ES-I3 (cell line): ENCODE measurements around the gene MEX3D.

Experiments used
- H3K36me3 ChIP-seq: 2 replicates; pipeline ENCODE4 v1.6.1; 2013; ENCODE audit warnings: mild to moderate bottlenecking, low read length, control low read depth, moderate library complexity; ENCODE audit not compliant: insufficient read depth
- H3K4me1 ChIP-seq: 2 replicates; pipeline ENCODE4 v1.6.1; 2013; ENCODE audit warnings: mild to moderate bottlenecking, control low read depth, low read length; ENCODE audit not compliant: insufficient read depth
- H3K9ac ChIP-seq: 2 replicates; pipeline ENCODE4 v1.6.1; 2013; ENCODE audit warnings: low read depth, mild to moderate bottlenecking, low read length, moderate library complexity
- H3K9me3 ChIP-seq: 2 replicates; pipeline ENCODE4 v1.6.1; 2013; ENCODE audit warnings: mild to moderate bottlenecking, low read length, moderate library complexity; ENCODE audit not compliant: control insufficient read depth, insufficient read depth

The MEX3D gene

GRCh38 chr19:1570836-1571235, 2.7 kb upstream of the MEX3D start:
- Histone ChIP-seq H3K4me1 (no peaks in the 10 kb centered on the region), H3K9ac (no peak overlapping the region), H3K36me3 (no peaks in the 10 kb centered on the region), H3K9me3 (no peaks in the 10 kb centered on the region)

DNA sequence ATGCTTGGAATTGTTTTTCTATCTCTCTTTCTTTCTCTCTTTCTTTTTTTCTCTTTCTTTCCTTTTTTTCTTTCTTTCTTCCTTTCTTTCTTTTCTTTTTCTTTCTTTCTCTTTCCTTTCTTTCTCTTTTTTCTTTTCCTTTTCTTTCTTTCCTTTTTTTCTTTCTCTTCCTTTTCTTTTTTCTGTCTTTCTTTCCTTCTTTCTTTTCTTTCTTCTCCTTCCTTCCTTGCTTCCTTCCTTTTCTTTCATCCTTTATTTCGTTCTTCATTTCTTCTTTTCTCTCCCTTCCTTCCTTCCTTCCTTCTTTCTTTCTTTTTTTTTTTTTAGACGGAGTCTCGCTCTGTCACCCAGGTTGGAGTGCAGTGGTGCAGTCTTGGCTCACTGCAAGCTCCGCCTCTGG, 1.9 kb upstream of the MEX3D start:
- Histone ChIP-seq H3K9me3 (no peaks in the 10 kb centered on the region), H3K9ac (no peak overlapping the region), H3K36me3 (no peaks in the 10 kb centered on the region), H3K4me1 (no peaks in the 10 kb centered on the region)

DNA sequence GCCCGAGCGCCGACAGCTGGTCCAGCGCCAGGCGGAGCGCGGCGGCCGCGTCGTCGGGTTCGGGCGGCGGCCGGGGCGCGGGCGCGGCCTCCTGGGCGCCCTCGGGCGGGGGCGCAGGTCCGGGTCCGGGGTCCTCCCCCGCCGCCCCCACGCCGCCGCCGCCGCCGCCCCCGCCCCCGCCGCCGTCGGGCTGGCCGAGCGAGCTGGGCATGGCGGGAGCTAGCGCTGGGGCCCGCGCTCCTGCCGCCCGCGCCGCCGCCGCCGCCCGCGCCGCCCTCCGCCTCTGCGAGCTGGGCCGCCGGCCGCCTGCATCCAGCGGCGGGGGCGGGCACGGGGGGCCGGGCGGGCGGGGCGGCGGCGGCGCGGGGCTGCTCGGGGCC, 287 bp downstream of the MEX3D start:
- no peaks in the 10 kb centered on the region for H3K36me3 ChIP-seq
- H3K9ac ChIP-seq = no peak overlapping the region; the same call in 1 of the 2 replicates
- no peaks in the 10 kb centered on the region for H3K4me1 ChIP-seq
- no peaks in the 10 kb centered on the region for H3K9me3 ChIP-seq

GRCh38 chr19:1567116-1567847, 843 bp downstream of the MEX3D start:
- Histone ChIP-seq H3K9me3 (no peaks in the 10 kb centered on the region), H3K4me1 (no peaks in the 10 kb centered on the region), H3K36me3 (no peaks in the 10 kb centered on the region), H3K9ac (peak overlapping the region; percentile 98)

DNA sequence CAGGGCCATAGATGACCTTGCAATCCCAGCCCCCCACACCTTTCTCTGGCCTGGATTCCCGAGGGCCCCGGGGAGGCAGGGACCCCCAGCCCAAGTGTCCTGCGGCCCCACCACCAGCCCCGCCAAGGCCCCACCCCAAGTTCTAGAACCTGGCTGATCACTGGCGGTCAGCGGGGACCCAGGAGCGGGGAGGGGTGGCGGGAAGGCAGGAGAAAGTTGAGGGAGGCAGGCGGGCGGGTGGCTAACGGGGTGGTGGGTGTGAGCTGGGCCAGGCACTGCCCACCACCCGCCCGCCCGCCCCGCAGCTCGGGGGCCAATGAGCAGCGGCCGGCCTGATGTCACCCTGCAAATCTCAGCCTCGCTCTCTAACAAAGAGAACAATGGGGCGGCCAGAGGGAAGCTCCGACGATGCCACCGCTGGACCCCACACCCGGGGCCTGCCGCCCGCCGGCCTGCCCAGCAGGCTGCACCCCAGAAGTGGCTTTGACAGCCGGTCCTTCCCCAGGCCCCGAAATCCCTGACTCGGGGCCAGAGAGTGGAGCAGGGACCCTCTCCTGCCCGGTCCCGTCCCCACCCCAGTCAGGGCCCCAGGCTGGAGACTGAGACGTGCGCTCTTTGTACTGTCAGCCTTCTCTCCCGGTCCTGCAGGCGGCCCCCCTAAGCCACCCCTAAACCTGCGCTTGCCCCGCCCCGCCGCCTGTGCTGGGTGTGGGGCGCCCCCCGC, 1.6 kb downstream of the MEX3D start:
- Histone ChIP-seq H3K4me1 (no peaks in the 10 kb centered on the region), H3K9ac (peak overlapping the region; percentile 98), H3K9me3 (no peaks in the 10 kb centered on the region), H3K36me3 (no peaks in the 10 kb centered on the region)

DNA sequence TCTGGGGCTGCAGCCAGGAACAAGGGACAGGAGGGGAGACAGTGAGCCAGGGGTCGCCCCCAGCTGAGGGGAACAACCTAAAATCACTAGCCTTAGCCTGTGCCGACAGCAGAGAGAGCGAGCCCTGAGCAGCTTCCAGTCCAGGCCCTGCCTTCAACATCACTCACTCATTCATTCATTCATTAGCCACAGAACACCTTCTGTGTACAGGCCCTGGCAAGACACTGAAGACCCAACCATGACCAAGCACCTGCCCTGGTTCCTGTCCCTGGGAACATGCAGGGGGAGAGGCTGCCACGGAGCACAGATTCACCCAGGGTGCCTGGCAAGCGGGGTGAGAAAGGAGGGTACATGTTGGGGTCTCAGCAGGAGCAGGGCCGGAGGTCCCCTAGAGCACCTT, 4.9 kb downstream of the MEX3D start:
- no peaks in the 10 kb centered on the region for H3K4me1 ChIP-seq
- H3K9ac ChIP-seq = no peak overlapping the region
- H3K36me3 ChIP-seq = no peaks in the 10 kb centered on the region
- no peaks in the 10 kb centered on the region for H3K9me3 ChIP-seq

DNA sequence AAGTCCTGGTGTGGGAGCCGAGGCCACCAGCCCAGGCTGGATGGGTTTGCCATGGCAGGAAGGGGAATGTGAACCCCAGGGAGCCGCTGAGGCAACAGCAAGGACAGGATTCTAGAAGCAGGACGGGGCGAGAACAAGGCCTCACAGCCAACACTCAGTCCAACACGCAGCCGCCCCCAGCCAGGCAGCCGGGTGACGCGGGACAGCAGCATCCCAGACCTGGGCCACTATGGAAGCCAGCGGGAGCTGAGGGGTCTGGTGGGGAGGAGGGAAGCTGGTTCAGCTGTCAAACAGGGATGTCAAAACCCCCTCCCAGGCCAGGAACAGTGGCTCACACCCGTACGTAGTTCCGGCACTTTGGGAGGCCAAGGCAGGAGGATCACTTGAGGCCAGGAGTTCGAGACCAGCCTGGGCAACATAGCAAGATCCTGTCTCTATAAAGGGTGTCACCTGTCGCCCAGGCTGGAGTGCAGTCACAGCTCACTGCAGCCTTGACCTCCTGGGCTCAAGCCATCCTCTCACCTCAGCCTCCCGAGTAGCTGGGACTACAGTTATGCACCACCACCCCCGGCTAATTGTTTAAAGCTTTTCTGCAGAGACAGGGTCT, 6.8 kb downstream of the MEX3D start:
- no peaks in the 10 kb centered on the region for H3K9me3 ChIP-seq
- H3K36me3 ChIP-seq = no peaks in the 10 kb centered on the region
- no peak overlapping the region for H3K9ac ChIP-seq
- H3K4me1 ChIP-seq = no peaks in the 10 kb centered on the region

DNA sequence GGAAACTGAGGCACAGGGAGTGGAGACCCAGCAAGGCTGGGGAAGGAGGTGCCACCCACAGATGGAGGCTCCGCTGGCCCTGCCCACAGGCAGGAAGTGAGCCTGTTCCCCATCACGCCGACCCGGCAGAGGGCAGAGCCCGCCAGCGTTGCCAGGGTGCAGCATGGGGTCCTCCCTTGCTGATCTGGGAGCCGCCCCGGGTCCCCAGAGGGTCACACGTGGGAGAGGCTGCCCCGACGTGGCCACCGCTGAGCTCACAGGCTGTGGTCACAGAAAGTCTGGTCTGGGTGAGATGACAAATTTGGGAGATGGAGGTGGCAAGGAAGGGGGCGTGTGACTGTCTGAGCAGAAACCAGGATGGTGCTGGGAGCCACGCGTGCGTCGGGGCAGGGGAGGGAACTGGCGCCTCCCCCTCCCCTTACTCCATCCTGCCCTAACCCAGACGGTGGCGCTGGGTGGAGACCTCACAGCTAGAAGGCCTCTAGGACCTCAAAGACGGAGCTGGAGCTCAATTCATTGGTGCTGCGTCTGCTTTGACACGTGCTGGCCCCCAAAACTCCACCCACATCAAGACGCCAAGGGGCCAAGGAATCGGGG, 7.7 kb downstream of the MEX3D start:
- no peaks in the 10 kb centered on the region for H3K36me3 ChIP-seq

GRCh38 chr19:1558552-1558951, 9.6 kb downstream of the MEX3D start:
- Histone ChIP-seq H3K36me3 (no peaks in the 10 kb centered on the region), H3K4me1 (no peaks in the 10 kb centered on the region), H3K9me3 (no peaks in the 10 kb centered on the region), H3K9ac (no peak overlapping the region)

More for the DNA sequence above, 7.7 kb downstream of the MEX3D start:
- H3K9me3 ChIP-seq = no peaks in the 10 kb centered on the region
- no peak overlapping the region for H3K9ac ChIP-seq
- H3K4me1 ChIP-seq = no peaks in the 10 kb centered on the region

DNA sequence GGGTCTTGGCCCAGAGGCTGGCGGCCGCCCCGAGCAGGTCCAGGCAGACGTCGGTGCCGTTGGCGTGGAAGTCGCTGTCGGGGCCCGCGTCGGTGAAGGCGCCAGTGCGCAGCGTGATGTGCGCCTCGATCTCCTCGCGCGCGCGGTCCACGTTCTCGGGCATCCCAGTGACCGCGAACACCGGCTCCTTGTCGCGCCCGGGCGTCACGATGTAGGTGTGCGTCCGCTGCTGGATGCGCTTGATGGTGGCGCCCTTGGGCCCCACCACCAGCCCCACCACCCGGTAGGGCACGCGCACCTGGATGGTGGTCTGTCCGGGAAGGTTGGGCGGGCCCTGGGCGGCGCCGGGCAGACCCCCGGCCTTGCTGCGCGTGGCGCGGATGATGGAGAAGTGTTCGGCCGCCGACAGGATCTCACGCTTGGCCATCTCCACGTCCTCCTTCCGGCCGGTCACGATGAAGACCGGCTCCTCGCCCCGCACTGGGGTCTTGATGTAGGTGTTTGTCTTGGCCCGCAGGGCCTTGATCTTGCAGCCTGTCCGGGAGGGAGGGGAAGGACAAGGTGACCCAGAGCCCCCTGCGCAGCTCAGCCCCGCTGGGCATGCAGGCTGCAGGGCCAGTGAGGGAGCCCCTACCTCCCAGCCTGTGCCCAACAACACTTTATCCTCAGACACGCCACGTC, 11.6 kb downstream of the MEX3D start:
- no peaks in the 10 kb centered on the region for H3K36me3 ChIP-seq
- no peak overlapping the region for H3K9ac ChIP-seq
- H3K9me3 ChIP-seq = no peaks in the 10 kb centered on the region
- H3K4me1 ChIP-seq = no peaks in the 10 kb centered on the region

DNA sequence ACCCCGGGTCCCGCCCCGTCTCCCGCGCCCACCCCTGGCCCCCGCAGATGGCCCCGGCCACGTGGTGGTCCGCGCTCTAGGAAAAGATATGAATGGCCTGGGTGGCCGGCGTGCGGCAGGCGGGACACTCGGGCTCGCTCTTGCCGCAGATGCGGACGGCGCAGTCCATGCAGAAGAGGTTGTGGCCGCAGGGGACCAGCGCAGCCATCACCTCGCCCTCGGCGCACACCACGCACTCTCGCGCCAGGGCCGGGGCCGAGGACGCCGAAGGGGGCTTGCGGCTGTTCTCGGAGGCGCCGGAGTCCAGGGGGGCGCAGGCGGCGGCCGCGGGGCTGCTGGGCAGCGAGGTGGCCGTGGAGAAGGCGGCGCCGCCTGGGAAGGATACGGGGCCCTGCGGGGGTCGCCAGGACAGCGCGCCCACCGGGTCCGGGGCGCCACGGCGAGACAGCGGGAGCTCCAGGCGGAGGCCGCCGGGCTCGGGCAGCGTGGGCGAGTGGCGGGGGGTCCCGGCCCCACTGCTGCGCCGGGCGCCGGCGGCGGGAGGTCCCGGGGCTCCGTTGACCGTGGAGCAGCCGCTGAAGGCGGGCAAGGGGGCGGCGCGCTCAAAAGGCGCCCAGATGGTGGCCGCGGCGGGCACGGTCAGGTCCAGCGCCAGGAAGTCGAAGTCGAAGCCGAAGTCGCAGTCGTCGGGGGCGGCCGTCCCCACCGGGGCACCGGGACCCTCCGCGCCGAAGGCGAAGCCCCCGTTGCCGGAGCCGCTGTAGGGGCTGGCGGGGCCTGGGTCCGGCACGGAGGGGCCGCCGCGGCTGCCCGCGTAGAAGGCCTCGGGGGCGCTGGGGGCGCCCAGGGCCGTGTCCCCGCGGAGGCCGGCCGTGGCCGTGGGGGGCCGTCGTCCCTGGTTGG, 12.4 kb downstream of the MEX3D start:
- Histone ChIP-seq H3K9me3 (no peaks in the 10 kb centered on the region), H3K36me3 (no peaks in the 10 kb centered on the region), H3K4me1 (no peaks in the 10 kb centered on the region), H3K9ac (no peak overlapping the region)

DNA sequence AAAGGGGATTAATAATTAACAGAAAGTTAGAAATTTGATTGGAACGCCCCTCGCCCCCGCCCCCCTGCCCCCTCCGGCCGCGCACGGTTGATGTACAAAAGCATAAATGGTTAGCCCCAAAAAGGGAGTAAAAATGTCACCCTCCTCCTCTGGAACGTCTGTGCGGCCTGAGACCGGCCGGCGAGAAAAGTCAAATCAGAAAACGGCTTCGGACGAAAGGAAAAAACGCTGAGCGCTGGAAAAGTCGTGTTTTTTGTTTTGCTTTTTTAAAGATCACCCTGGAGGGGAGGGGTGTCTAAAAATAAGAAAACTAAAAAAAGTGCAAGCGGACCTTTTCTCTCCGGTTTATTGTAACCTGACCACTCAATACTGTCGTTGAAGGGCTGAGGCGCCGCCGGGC, 13.2 kb downstream of the MEX3D start:
- no peaks in the 10 kb centered on the region for H3K9me3 ChIP-seq
- no peaks in the 10 kb centered on the region for H3K36me3 ChIP-seq
- H3K9ac ChIP-seq = no peak overlapping the region
- H3K4me1 ChIP-seq = no peaks in the 10 kb centered on the region

- Histone ChIP-seq H3K9me3 (no peaks in the 10 kb centered on the region), H3K4me1 (no peaks in the 10 kb centered on the region), H3K9ac (no peak overlapping the region), H3K36me3 (no peaks in the 10 kb centered on the region)
These were observed 14.7 kb downstream of the MEX3D start for GRCh38 chr19:1553415-1553814.
